Fibroblast of lung (primary cell): Measurements from ENCODE around the gene RABGAP1L.
"Not testable (repeated sequence)": the region's sequence is repeated elsewhere in the genome, so short reads cannot be mapped to it uniquely, and the experiment has no call there.

Source experiments
- EZH2 ChIP-seq: IDR thresholded peaks from 2 replicates; pipeline ENCODE4 v1.5.1; 2012; ENCODE audit warnings: low read length, control low read depth, mild to moderate bottlenecking; ENCODE audit errors: missing control alignments
- TF ChIP-seq, protein P1 (sequence below), 2 donors: IDR thresholded peaks in 1 of 2; conservative IDR thresholded peaks in 1 of 2; 1 replicate in 1 of 2; 2 replicates in 1 of 2; pipeline ENCODE4 v1.5.1; 2011 to 2012; ENCODE audit warnings: low read length in 2 of 2, control low read depth in 1 of 2, inconsistent platforms in 1 of 2, low read depth in 1 of 2, mild to moderate bottlenecking in 1 of 2

- TF ChIP-seq, protein P1, sequence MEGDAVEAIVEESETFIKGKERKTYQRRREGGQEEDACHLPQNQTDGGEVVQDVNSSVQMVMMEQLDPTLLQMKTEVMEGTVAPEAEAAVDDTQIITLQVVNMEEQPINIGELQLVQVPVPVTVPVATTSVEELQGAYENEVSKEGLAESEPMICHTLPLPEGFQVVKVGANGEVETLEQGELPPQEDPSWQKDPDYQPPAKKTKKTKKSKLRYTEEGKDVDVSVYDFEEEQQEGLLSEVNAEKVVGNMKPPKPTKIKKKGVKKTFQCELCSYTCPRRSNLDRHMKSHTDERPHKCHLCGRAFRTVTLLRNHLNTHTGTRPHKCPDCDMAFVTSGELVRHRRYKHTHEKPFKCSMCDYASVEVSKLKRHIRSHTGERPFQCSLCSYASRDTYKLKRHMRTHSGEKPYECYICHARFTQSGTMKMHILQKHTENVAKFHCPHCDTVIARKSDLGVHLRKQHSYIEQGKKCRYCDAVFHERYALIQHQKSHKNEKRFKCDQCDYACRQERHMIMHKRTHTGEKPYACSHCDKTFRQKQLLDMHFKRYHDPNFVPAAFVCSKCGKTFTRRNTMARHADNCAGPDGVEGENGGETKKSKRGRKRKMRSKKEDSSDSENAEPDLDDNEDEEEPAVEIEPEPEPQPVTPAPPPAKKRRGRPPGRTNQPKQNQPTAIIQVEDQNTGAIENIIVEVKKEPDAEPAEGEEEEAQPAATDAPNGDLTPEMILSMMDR (conservative IDR thresholded peaks at IDR 0.05 in 1 of 2, IDR thresholded peaks at IDR 0.05 in 1 of 2; ENCODE audit: low read depth in 1 of 2, low read length in 2 of 2), result not testable (repeated sequence)
- not testable (repeated sequence) for TF ChIP-seq EZH2
Observed at GRCh38 chr1:174848593-174849560, 689.6 kb downstream of the RABGAP1L start.
